HG03196 (cell line): ENCODE measurements around the gene ZCCHC10.

Experiments
- ATAC-seq: cut with Tn5 transposase; IDR thresholded peaks from one replicate; pipeline ENCODE4 v1.9.1; 2021; ENCODE audit not compliant: unreplicated experiment

Gene ZCCHC10

GRCh38 chr5:133025804-133026663 lies at the start of gene ZCCHC10:
TSS of gene ZCCHC10 (minus strand) at chr5:133026549. CDS start at chr5:133026537, 12 bp downstream.
- peak; percentile 97 for ATAC-seq

- no peak for ATAC-seq
Measured at GRCh38 chr5:133075572-133076536, 49.5 kb upstream of the ZCCHC10 start.

GRCh38 chr5:133072021-133072420 lies 45.7 kb upstream of the ZCCHC10 start:
- ATAC-seq, result no peak

- ATAC-seq, result no peak
Measured at GRCh38 chr5:133066045-133066444, 39.7 kb upstream of the ZCCHC10 start.

- ATAC-seq, result no peak
Measured at GRCh38 chr5:133065471-133065870, 39.1 kb upstream of the ZCCHC10 start.

GRCh38 chr5:133063965-133064364 lies 37.6 kb upstream of the ZCCHC10 start:
- ATAC-seq, result no peak

GRCh38 chr5:133062276-133062675 lies 35.9 kb upstream of the ZCCHC10 start:
- no peak for ATAC-seq

- no peak for ATAC-seq
Measured at GRCh38 chr5:133059621-133060020, 33.3 kb upstream of the ZCCHC10 start.

- no peak for ATAC-seq
Measured at GRCh38 chr5:133056891-133057290, 30.5 kb upstream of the ZCCHC10 start.

- ATAC-seq, result no peak
Measured at GRCh38 chr5:133054697-133055471, 28.5 kb upstream of the ZCCHC10 start.

GRCh38 chr5:133053448-133053847 lies 27.1 kb upstream of the ZCCHC10 start:
- no peak for ATAC-seq

- peak; percentile 42 for ATAC-seq
Measured at GRCh38 chr5:133052317-133053175, 26.2 kb upstream of the ZCCHC10 start.

GRCh38 chr5:133051542-133052316 lies 25.4 kb upstream of the ZCCHC10 start, which contains the start of gene HSPA4:
TSS of gene HSPA4 (plus strand) at chr5:133052013. CDS start at chr5:133052251, 238 bp downstream.
- peak; percentile 78 for ATAC-seq

GRCh38 chr5:133051061-133051541 lies 24.8 kb upstream of the ZCCHC10 start:
- no peak for ATAC-seq

- ATAC-seq, result no peak
Measured at GRCh38 chr5:133050521-133050920, 24.2 kb upstream of the ZCCHC10 start.

GRCh38 chr5:133049726-133050048 lies 23.3 kb upstream of the ZCCHC10 start:
- ATAC-seq, result no peak

GRCh38 chr5:133048993-133049725 lies 22.8 kb upstream of the ZCCHC10 start:
- ATAC-seq, result no peak

GRCh38 chr5:133047404-133047803 lies 21.1 kb upstream of the ZCCHC10 start:
- ATAC-seq, result no peak
